ENCODE data around the gene GAMT.

Gene GAMT

DNA sequence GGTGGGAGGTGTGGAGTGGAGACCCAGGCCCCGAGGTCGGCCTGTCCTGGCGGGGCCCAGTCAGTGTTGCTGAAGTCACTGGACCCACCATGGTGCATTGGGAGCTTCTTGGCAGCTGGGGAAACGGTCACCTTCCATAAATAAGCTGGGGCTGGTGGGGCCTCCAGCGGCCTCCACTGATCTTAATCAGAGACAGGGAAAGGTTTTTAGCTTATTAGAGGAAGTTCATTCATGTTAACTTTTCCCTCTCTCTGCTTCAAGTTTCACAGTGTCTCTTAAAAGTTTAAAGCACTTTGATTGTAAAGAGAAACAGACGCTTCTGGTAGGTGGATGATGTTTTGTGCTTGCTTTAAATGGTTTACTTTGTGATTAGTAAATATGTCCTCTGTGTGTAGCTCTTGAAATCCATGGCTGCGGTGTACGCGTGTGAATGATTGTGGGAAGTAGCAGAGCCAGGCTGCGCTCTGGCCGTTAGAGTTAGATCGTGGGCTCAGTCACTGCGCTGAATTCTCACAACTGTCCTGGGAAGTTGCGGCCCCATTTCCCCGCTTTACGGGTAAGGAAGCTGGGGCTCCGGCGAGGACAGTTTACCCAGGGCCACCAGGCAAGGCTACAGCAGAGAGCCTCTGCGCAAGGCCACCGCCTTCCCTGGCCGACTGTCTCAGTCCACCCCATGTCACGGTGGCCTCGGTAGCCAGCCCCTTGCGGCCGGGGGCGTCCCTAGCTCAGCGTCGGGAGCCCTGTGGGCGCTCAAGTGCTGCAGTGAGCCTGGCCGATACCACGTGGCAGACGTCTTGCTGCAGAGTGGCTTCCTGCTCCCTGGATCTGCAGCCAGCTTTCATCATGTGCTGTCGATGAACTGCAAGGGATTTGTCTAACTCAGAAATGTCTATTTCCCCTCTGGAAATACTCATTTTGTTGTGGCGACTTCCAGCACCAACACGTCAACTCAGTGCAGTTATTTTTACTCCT, 34.2 kb downstream of the GAMT start:
- TF ChIP-seq, protein P1, sequence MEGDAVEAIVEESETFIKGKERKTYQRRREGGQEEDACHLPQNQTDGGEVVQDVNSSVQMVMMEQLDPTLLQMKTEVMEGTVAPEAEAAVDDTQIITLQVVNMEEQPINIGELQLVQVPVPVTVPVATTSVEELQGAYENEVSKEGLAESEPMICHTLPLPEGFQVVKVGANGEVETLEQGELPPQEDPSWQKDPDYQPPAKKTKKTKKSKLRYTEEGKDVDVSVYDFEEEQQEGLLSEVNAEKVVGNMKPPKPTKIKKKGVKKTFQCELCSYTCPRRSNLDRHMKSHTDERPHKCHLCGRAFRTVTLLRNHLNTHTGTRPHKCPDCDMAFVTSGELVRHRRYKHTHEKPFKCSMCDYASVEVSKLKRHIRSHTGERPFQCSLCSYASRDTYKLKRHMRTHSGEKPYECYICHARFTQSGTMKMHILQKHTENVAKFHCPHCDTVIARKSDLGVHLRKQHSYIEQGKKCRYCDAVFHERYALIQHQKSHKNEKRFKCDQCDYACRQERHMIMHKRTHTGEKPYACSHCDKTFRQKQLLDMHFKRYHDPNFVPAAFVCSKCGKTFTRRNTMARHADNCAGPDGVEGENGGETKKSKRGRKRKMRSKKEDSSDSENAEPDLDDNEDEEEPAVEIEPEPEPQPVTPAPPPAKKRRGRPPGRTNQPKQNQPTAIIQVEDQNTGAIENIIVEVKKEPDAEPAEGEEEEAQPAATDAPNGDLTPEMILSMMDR (conservative IDR thresholded peaks at IDR 0.05; ENCODE audit: low read depth, low read length): no peak
- DNase-seq (ENCODE audit: low read depth): no peak
- H3K4me3 ChIP-seq (ENCODE audit: low read depth, low read length): no peak overlapping the region

DNA sequence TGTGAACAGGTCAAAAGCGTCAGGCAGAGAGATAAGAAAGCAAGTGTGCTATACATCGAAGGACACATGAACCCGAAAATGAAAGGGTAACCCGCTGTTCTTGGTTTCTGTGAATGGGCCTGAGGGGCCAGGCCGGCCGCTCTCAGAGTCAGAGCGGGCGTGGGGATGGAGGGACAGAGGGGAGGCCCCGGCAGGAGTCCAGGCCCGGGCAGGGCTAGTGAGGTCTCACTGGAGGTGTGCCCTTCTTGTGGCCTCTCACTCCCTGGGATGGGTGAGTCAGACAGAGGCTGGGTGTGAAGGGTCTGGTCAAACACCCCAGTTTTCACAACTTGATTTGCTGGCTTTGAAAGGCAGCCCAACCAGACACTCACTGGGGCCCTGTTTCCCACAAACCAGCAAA, 35.0 kb downstream of the GAMT start:
- DNase-seq (ENCODE audit: low read depth): no peak
- TF ChIP-seq, protein P1 (conservative IDR thresholded peaks at IDR 0.05; ENCODE audit: low read depth, low read length): no peak
- no peak overlapping the region for H3K4me3 ChIP-seq (ENCODE audit: low read depth, low read length)

DNA sequence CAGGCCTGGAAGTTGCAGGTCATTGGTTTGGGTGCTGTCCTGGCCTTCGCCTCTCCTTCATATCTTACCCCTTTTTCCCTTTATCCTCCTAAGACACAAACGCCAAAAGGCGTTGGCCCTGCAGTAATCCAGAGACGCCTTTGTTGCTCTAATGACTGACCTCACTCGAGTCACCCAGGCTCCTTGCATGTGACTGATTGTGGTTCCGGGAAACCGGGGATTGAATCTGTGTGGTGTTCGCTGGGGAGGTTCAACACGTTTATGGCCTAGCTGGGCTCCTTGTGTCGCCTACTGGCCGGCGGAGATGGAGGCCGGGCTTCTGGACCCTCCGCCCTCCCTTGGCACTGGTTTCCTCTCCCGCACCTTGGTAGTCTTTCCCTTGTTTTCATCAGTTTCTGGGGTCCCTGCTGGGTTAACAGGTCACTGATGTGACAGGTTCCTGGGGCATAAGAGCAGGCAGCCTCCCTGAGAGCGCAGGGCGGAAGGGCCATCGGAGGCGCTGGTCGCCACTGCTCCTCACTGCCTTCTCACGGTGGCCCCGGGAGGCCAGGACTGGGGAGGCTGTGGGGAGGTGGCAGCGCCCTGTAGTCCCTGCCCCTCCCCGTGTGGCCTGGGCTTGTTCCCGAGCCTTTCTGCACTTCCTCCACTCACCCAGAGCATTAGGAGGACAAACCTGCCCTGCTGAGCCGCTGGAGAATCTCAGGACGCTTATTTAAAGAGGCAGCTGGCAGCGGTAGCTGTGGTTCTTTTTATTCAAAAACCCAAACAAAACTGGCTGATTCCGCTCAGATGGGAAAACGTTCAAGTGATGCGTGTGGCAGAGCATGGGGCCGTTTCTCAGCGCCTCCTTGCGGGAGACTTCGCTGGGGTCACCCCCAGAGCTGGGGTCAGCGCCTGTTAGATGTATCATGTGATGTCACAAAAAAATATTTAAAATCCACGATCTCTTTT, 35.7 kb downstream of the GAMT start:
- DNase-seq (ENCODE audit: low read depth): no peak
- no peak overlapping the region for H3K4me3 ChIP-seq (ENCODE audit: low read depth, low read length)
- TF ChIP-seq, protein P1 (conservative IDR thresholded peaks at IDR 0.05; ENCODE audit: low read depth, low read length): no peak

DNA sequence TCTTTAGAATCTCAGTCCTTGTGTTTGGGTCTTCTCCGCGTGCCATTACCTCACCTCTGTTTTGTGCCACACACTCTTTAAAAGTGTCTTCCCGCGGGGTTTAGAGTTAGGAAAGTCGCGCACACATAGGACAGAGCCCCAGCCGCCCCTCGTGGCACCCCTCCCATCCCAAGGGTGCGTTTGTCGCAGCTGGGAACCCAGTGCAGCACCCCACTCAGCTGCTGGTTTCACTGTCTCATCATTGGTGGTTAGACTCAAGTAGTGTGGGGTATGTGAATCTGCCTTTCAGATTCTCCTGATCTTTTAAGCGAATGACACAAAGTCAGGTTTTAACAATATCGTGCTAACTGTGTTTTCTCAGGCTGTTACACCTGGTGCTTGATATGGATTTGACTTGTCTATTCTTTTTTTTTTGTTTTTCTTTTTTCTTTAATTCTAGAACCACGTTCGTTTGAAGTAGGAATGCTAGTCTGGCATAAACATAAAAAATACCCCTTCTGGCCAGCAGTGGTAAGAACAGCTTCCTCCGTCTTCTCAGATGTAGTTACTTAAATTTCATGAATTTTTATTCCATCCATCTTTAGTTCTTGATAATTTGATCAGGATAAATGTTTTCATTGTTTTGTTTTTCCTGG, 37.2 kb downstream of the GAMT start:
- DNase-seq (ENCODE audit: low read depth): peak; percentile 63
- TF ChIP-seq, protein P1 (conservative IDR thresholded peaks at IDR 0.05; ENCODE audit: low read depth, low read length): peak; percentile 51
- no peak overlapping the region for H3K4me3 ChIP-seq (ENCODE audit: low read depth, low read length)

DNA sequence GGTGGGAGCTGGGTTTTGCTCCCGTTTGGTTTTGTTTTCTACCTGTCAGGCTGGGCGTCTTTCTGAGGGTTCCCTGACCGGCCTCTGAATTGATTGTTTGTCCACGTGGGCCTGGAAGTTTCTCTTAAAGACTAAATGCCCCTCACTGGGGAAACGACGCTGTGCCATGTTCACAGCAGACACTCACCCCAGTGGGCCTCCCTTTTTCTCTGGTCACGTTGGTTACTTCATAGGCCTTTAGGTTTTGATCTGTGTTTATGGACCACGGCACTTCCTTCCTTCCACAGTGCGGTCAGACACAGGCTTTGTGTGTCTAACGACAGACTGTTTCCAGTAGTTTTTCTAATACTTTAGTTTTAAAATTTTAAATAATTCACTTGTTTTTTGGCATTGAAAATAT, 37.7 kb downstream of the GAMT start:
- DNase-seq (ENCODE audit: low read depth): no peak
- H3K4me3 ChIP-seq (ENCODE audit: low read depth, low read length): no peak overlapping the region
- TF ChIP-seq, protein P1 (conservative IDR thresholded peaks at IDR 0.05; ENCODE audit: low read depth, low read length): no peak

DNA sequence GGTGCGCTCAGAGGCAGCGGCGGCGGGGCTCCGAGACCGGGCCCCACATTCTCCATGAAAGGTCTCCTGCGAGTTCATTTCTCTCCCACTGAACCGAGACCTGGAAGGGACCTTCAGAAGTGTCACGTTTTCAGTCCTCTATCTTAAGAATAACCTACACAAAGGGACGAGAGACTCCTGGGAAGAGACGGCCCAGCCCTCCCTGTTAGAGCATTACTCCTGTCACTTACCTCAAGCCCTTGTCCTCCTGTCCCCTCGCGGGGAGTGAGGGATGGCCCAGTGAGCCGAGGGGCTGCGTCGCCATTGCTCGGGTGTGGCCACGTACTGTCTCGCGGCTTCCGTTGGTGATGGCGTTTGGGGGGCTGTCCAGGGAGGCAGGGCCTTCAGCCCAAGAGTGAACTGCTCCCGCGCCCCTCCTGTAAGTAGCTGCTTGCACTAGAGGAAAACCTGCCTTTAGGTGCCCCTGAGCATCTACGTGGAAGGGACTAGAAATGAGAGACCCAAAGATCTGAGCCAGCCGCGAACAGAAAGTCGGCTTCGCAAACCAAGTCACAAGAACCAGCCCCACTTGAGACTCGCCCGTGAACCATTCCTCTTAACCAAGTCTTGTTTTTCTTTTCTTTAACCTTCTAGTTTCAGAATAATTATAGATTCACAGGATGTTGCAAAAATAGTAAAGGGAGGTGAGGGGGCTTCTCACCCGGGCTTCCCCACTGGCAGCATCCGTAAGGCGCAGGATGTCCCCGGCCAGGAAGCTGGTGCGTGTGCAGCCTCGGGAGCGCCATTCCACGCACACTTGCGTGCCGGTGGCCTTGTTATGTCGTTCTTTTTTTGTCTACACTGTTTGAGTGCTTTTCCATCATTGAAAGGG, 38.7 kb downstream of the GAMT start:
- H3K4me3 ChIP-seq (ENCODE audit: low read depth, low read length): no peak overlapping the region
- DNase-seq (ENCODE audit: low read depth): no peak
- TF ChIP-seq, protein P1 (conservative IDR thresholded peaks at IDR 0.05; ENCODE audit: low read depth, low read length): no peak

Measured in choroid plexus epithelial cell (primary cell).